Type B pancreatic cell (in vitro differentiated cells): Measurements from ENCODE around the gene SCNM1. TPM values are rescaled to one million over a fixed set of nuclear protein-coding genes. Genes with fewer than 3 reads are reported as not detected.
"Not testable (repeated sequence)": the region's sequence is repeated elsewhere in the genome, so short reads cannot be mapped to it uniquely, and the experiment has no call there.

ENCODE experiments used
- DNase-seq: peaks from one replicate; pipeline ENCODE4 v3.0.0; 2021; ENCODE audit warnings: mixed read lengths; ENCODE audit not compliant: unreplicated experiment; ENCODE audit errors: extremely low spot score
- H3K27ac Mint-ChIP-seq: 2 replicates; pipeline ENCODE4 v1.8.0; 2021; ENCODE audit warnings: mild to moderate bottlenecking, mixed read lengths
- H3K27me3 Mint-ChIP-seq: 2 replicates; pipeline ENCODE4 v1.8.0; 2021; ENCODE audit warnings: mixed read lengths
- H3K36me3 Mint-ChIP-seq: 2 replicates; pipeline ENCODE4 v1.8.0; 2021; ENCODE audit warnings: mixed read lengths
- H3K4me1 Mint-ChIP-seq: one replicate; pipeline ENCODE4 v1.8.0; 2021; ENCODE audit warnings: mixed read lengths; ENCODE audit not compliant: unreplicated experiment
- H3K4me3 Mint-ChIP-seq: 2 replicates; pipeline ENCODE4 v1.8.0; 2021; ENCODE audit warnings: mild to moderate bottlenecking, mixed read lengths
- H3K9me3 Mint-ChIP-seq: 2 replicates; pipeline ENCODE4 v1.8.0; 2021; ENCODE audit warnings: mixed read lengths
- CTCF ChIP-seq: fragments of 200-600 bp; sonication (generic); conservative IDR thresholded peaks from 2 replicates; pipeline ENCODE4 v1.5.0; 2021; ENCODE audit warnings: antibody characterized with exemption, mild to moderate bottlenecking
- total RNA-seq: library from RNA; stranded (reverse); gene quantifications from 2 replicates; pipeline ENCODE4 v1.2.1, GENCODE V29; 2021; ENCODE audit warnings: low replicate concordance

The SCNM1 gene
- total RNA-seq, 1 donor from 2014 or later: 39.3 TPM

DNA sequence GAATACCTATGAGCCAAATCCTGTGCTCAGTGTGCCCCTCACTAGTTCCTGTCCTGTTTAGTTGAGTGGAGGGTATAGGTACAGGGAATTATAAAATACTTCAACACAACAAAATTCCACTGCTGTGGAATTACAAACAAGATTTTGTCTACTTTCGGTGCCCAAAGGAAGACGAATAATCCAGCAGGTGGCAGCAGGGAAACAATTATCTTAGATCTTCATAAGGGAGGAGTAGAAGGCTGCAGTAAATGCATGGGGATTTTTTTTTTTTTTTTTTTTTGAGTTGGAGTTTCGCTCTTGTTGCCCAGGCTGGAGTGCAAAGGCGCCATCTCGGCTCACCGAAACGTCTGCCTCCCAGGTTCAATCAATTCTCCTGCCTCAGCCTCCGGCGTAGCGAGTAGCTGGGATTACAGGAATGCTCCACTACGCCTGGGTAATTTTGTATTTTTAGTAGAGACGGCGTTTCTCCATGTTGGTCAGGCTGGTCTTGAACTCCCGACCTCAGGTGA lies 30.4 kb downstream of the SCNM1 start:
- Mint-ChIP-seq H3K4me3 (peak overlapping the region; percentile 82), H3K9me3 (no peaks in the 10 kb centered on the region), H3K27me3 (peaks cover 3% of the 10 kb centered on the region), H3K27ac (peak overlapping the region; percentile 100), H3K4me1 (peaks cover 22% of the 10 kb centered on the region), H3K36me3 (peaks cover 8% of the 10 kb centered on the region)
- peak; percentile 69 for TF ChIP-seq CTCF
- DNase-seq: no peak

- Mint-ChIP-seq H3K4me3 (peak overlapping the region; percentile 96), H3K36me3 (peaks cover 8% of the 10 kb centered on the region), H3K27me3 (peaks cover 3% of the 10 kb centered on the region), H3K4me1 (peaks cover 22% of the 10 kb centered on the region), H3K27ac (peak overlapping the region; percentile 100), H3K9me3 (no peaks in the 10 kb centered on the region)
- no peak for TF ChIP-seq CTCF
- no peak for DNase-seq
Observed at GRCh38 chr1:151197863-151198253, 31.9 kb downstream of the SCNM1 start.

GRCh38 chr1:151198254-151199127 lies 32.5 kb downstream of the SCNM1 start, which contains the start of gene PIP5K1A:
Gene PIP5K1A (plus strand): TSS chr1:151198552. CDS start chr1:151198997, 445 bp downstream.
- peak; percentile 98 for DNase-seq
- Mint-ChIP-seq H3K27me3 (peaks cover 3% of the 10 kb centered on the region), H3K4me3 (peak within 1 kb of the TSS; percentile 96), H3K9me3 (no peaks in the 10 kb centered on the region), H3K27ac (peak within 1 kb of the TSS; percentile 100), H3K4me1 (peaks cover 22% of the 10 kb centered on the region), H3K36me3 (peaks cover 8% of the 10 kb centered on the region)
- no peak for TF ChIP-seq CTCF

DNA sequence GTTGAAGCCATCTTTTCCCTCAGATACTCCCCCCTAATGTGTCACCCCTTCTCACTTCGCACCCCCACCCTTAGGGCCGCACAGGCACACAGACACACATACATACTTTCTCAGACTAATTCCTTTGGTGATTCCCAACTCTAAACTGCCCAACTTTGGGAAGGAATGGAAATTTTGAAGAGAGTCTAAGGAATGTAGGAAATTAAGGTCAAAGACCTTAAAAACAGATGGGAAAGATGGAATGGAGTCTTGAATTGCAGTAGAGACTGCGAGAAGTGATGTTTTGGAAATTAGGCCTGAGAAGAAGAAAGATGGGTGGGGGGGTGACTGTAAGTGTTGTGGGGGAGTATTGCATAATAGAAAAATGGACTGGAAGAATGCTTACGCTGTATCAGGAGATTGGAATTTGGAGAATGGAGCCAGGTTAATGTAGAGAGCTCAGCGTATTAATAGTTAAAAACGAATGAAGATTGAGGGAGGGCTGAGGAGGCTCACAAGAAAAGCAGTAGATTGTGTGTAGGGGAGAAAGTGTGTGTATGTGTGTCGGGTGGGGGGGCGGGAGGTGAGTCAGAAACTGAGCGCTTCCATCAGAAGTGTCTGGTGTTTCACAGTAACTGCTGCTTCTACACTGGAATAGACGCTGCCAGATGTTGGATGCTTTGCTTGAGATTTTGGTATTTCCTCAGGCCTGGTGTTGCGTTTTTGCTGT lies 34.1 kb downstream of the SCNM1 start:
- peak overlapping the region; percentile 96 for H3K4me3 Mint-ChIP-seq
- H3K27ac Mint-ChIP-seq: peak overlapping the region; percentile 100
- H3K9me3 Mint-ChIP-seq: no peaks in the 10 kb centered on the region
- DNase-seq: no peak
- no peaks in the 10 kb centered on the region for H3K27me3 Mint-ChIP-seq
- no peak for TF ChIP-seq CTCF
- H3K4me1 Mint-ChIP-seq: peaks cover 22% of the 10 kb centered on the region
- peaks cover 8% of the 10 kb centered on the region for H3K36me3 Mint-ChIP-seq

DNA sequence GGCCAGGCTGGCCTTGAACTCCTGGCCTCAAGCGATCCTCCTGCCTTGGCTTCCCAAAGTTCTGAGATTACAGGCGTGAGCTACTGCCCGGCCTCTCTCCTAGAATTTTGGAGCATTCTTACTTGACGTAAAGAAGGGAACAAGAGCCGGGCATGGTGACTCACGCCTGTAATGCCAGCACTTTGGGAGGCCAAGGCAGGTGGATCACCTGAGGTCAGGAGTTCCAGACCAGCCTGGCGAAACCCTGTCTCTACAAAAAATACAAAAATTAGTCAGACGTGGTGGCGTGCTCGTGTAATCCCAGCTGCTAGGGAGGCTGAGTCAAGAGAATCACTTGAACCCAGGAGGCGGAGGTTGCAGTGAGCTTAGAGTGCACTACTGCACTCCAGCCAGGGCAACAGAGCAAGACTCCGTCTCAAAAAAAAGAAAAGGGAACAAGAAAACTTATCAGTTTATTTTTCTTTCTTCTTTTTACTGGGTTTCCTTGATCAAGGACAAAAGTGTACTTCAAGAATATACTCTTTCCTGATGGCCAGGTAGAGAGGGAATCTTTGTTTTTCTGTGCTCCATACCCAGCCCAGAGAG lies 39.5 kb downstream of the SCNM1 start:
- H3K27me3 Mint-ChIP-seq, H3K4me3 Mint-ChIP-seq, H3K9me3 Mint-ChIP-seq, DNase-seq, H3K36me3 Mint-ChIP-seq, H3K4me1 Mint-ChIP-seq, H3K27ac Mint-ChIP-seq: not testable (repeated sequence)
